Kidney (tissue), 14 donors: ENCODE data around the gene RERE. TPM values are rescaled to one million over a fixed set of nuclear protein-coding genes. Genes with fewer than 3 reads are reported as not detected.
A peak's percentile ranks its signal among the peaks of the same experiment; 100 is the strongest.

Experiments
- DNase-seq, 5 donors: peaks; one replicate each; pipeline ENCODE4 v3.0.0-alpha.2; 2013 to 2020
- FAIRE-seq: peaks from 2 replicates; lab custom pipeline; 2012; peaks lifted over from hg19 to GRCh38; lab: Jason Lieb, UNC
- H3K27ac ChIP-seq, 2 donors: one replicate each; pipeline ENCODE4 v1.7.0; 2013; ENCODE audit warnings: low read depth in 2 of 2, low read length in 2 of 2, inconsistent platforms in 1 of 2
- H3K27me3 ChIP-seq: one replicate; pipeline ENCODE4 v1.7.1; 2013; ENCODE audit warnings: low read length, inconsistent platforms; ENCODE audit not compliant: control insufficient read depth, insufficient read depth
- H3K36me3 ChIP-seq, 3 donors: one replicate each; pipeline versions ENCODE4 v1.7.0 to v1.7.1; 2013; ENCODE audit warnings: low read length in 3 of 3, control low read depth in 1 of 3, inconsistent platforms in 1 of 3; ENCODE audit not compliant: insufficient read depth in 3 of 3, control insufficient read depth in 2 of 3
- H3K4me1 ChIP-seq, 3 donors: one replicate each; pipeline versions ENCODE4 v1.7.0 to v1.7.1; 2013; ENCODE audit warnings: low read length in 3 of 3, inconsistent platforms in 1 of 3, low read depth in 1 of 3; ENCODE audit not compliant: control insufficient read depth in 2 of 3, insufficient read depth in 2 of 3
- H3K4me3 ChIP-seq, 3 donors: one replicate each; pipeline versions ENCODE4 v1.7.0 to v1.8.1; 2013; ENCODE audit warnings: low read length in 3 of 3, control low read depth in 1 of 3, inconsistent platforms in 1 of 3
- H3K9ac ChIP-seq, 3 donors: one replicate each; pipeline versions ENCODE4 v1.7.0 to v1.7.1; 2013; ENCODE audit warnings: low read length in 3 of 3, control low read depth in 1 of 3, inconsistent platforms in 1 of 3
- H3K9me3 ChIP-seq, 3 donors: one replicate each; pipeline versions ENCODE4 v1.7.0 to v1.7.1; 2013; ENCODE audit warnings: low read length in 3 of 3, control low read depth in 1 of 3, inconsistent platforms in 1 of 3; ENCODE audit not compliant: control insufficient read depth in 2 of 3, insufficient read depth in 1 of 3
- CTCF ChIP-seq: IDR thresholded peaks from 3 replicates; pipeline ENCODE4 v1.5.1; 2012; ENCODE audit warnings: mild to moderate bottlenecking, moderate library complexity, borderline replicate concordance; ENCODE audit not compliant: insufficient read depth; ENCODE audit errors: extremely low read depth
- intact Hi-C: fragments of 100-400 bp; cut with DNase I; formaldehyde crosslinking; loops from one replicate; pipeline ENCODE4 v1.11.1; 2022
- polyA plus RNA-seq: library from polyadenylated mRNA; stranded (reverse); fragments of 350-450 nt; fragmentation: Illumina TruSeq; extraction: RNeasy Lipid Tissue Mini Kit (QIAGEN cat#74804); gene quantifications from one replicate; pipeline ENCODE4 v1.2.3, GENCODE V29; 2014; ENCODE audit warnings: low read depth, low replicate concordance; ENCODE audit not compliant: insufficient read depth
- total RNA-seq: library from RNA; stranded (reverse); fragmentation: NEBNext Ultra II Directional; extraction: Animal tissue kit (Norgen Biotek cat#: 25700); gene quantifications from one replicate; pipeline ENCODE4 v1.2.1, GENCODE V29; 2021
- donor health status: control.
- donor health status: control.
- donor health status: control.
- donor health status: control.
- donor health status: control.
- donor health status: DM: yes; HTN: yes; CAD: no.
- donor health status: Normal renal cell carcinoma (clear cell type).

Gene RERE
- total and polyA plus RNA-seq, 2 donors from 2014 or later = 37.2 to 176 TPM

- peak overlapping the region in 1 of 2 donors; percentile 22 for H3K27ac ChIP-seq
- no peaks in the 10 kb centered on the region for H3K27me3 ChIP-seq
- H3K4me1 ChIP-seq = peaks cover 4 to 26% (median 14%) of the 10 kb centered on the region in 3 donors
- H3K9ac ChIP-seq = no peak overlapping the region
- FAIRE-seq (no peak), DNase-seq (peak in 2 of 5 donors; percentile 43 to 60)
- TF ChIP-seq CTCF = no peak
- intact Hi-C loops = no loop called here
- no peak overlapping the region for H3K4me3 ChIP-seq
- H3K36me3 ChIP-seq = peaks cover 0 to 31% (median 17%) of the 10 kb centered on the region in 3 donors
- H3K9me3 ChIP-seq = no peaks in the 10 kb centered on the region
Observed at GRCh38 chr1:8858112-8858668, 40.8 kb upstream of the RERE start.

GRCh38 chr1:8856689-8857412 lies 39.4 kb upstream of the RERE start:
- H3K9me3 ChIP-seq = no peaks in the 10 kb centered on the region
- no peak for DNase-seq
- no peaks in the 10 kb centered on the region for H3K27me3 ChIP-seq
- no peak for TF ChIP-seq CTCF
- no peak for FAIRE-seq
- intact Hi-C loops = no loop called here
- H3K4me3 ChIP-seq = no peak overlapping the region
- no peak overlapping the region for H3K9ac ChIP-seq
- peak overlapping the region in 1 of 2 donors; percentile 23 for H3K27ac ChIP-seq
- H3K36me3 ChIP-seq = peaks cover 0 to 18% (median 9%) of the 10 kb centered on the region in 3 donors
- peaks cover 4 to 30% (median 17%) of the 10 kb centered on the region in 3 donors for H3K4me1 ChIP-seq

- intact Hi-C loops = no loop called here
- Histone ChIP-seq H3K9ac (no peak overlapping the region), H3K27ac (no peak overlapping the region), H3K36me3 (peaks cover 0 to 4% (median 3%) of the 10 kb centered on the region in 3 donors), H3K9me3 (no peaks in the 10 kb centered on the region), H3K27me3 (no peaks in the 10 kb centered on the region), H3K4me1 (peaks cover 4 to 28% (median 16%) of the 10 kb centered on the region in 3 donors), H3K4me3 (no peak overlapping the region)
- FAIRE-seq (no peak), DNase-seq (no peak)
- TF ChIP-seq CTCF = no peak
Observed at GRCh38 chr1:8854240-8854639, 36.8 kb upstream of the RERE start.
